HG03521 (cell line): ENCODE measurements around the gene NOP16.

Experiments used
- ATAC-seq: cut with Tn5 transposase; IDR thresholded peaks from one replicate; pipeline ENCODE4 v1.9.1; 2021; ENCODE audit warnings: mild to moderate bottlenecking, moderate library complexity; ENCODE audit not compliant: unreplicated experiment

Gene NOP16

GRCh38 chr5:176362233-176362490 is 26.2 kb downstream of the NOP16 start:
- ATAC-seq, result peak; percentile 4

- ATAC-seq, result peak; percentile 89
These were observed 26.8 kb downstream of the NOP16 start, which contains the start of gene KIAA1191 for GRCh38 chr5:176361437-176362232. Gene KIAA1191, minus strand, starts transcription at chr5:176361764. Its CDS starts 2,256 bp downstream, at chr5:176359508.

- ATAC-seq, result peak; percentile 12
These were observed 27.4 kb downstream of the NOP16 start for GRCh38 chr5:176360894-176361436.

- ATAC-seq, result no peak
These were observed 28.7 kb downstream of the NOP16 start for GRCh38 chr5:176359658-176360057.

GRCh38 chr5:176356179-176356566 is 32.2 kb downstream of the NOP16 start:
- ATAC-seq, result no peak

GRCh38 chr5:176355400-176356178 is 32.8 kb downstream of the NOP16 start:
- ATAC-seq, result no peak

- no peak for ATAC-seq
These were observed 34.9 kb downstream of the NOP16 start for GRCh38 chr5:176353533-176353932.

GRCh38 chr5:176352116-176352878 is 36.1 kb downstream of the NOP16 start:
- ATAC-seq, result no peak

GRCh38 chr5:176350416-176350815 is 38.0 kb downstream of the NOP16 start:
- ATAC-seq, result no peak

GRCh38 chr5:176342766-176343458 is 45.5 kb downstream of the NOP16 start:
- ATAC-seq, result no peak

- no peak for ATAC-seq
These were observed 46.3 kb downstream of the NOP16 start for GRCh38 chr5:176342158-176342483.

- ATAC-seq, result no peak
These were observed 46.9 kb downstream of the NOP16 start for GRCh38 chr5:176341325-176342157.

GRCh38 chr5:176339304-176339703 is 49.1 kb downstream of the NOP16 start:
- ATAC-seq, result no peak

GRCh38 chr5:176337913-176338312 is 50.5 kb downstream of the NOP16 start:
- no peak for ATAC-seq

- ATAC-seq, result no peak
These were observed 54.2 kb downstream of the NOP16 start for GRCh38 chr5:176334031-176334770.
